ENCODE measurements around the gene PEX3. TPM values are rescaled to one million over a fixed set of nuclear protein-coding genes. Genes with fewer than 3 reads are reported as not detected.

Gene PEX3
- total RNA-seq, 1 experiment from 2014 or later: 17.9 TPM

DNA sequence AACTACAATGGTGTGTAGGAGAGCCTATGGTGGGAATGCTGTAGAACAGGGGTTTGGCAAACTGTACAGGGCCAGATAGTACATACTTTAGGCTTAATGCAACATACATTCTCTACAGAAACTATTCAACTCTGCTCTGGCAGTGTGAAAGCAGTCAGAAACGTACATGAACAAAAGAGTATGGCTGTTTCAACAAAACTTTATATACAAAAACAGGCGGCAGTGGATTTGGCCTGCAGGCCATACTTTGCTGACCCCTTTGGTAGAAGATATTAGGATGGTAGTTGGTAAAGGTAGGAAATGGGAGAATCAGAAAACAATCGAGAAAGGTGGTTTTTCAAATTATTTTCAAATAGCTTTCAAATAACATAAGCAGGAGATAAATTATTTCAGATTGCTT, 36.1 kb downstream of the PEX3 start:
- Histone ChIP-seq H3K56ac (ENCODE audit: insufficient read length, low read depth, low read length) (no peak overlapping the region), H2BK5ac (ENCODE audit: insufficient read length, low read length) (no peak overlapping the region), H3K18ac (ENCODE audit: insufficient read length, low read depth, low read length) (no peak overlapping the region), H2AK5ac (ENCODE audit: insufficient read length, low read length) (no peak overlapping the region), H3K23me2 (ENCODE audit: insufficient read length, low read depth, low read length, poor library complexity, severe bottlenecking) (no peaks in the 10 kb centered on the region), H3K27me3 (ENCODE audit: insufficient read depth, low read length) (no peaks in the 10 kb centered on the region), H3K4me2 (ENCODE audit: insufficient read depth, insufficient read length, low read length) (no peak overlapping the region), H4K8ac (replicated peaks; ENCODE audit: insufficient read length, low read depth, low read length) (no peak overlapping the region), H3K23ac (ENCODE audit: insufficient read length, low read depth, low read length) (no peak overlapping the region), H4K91ac (ENCODE audit: insufficient read length, low read depth, low read length) (no peak overlapping the region), H4K20me1 (ENCODE audit: control insufficient read depth, insufficient read depth, insufficient read length) (no peaks in the 10 kb centered on the region), H3K4ac (ENCODE audit: low read depth, low read length) (no peak overlapping the region), H3T11ph (ENCODE audit: low read length) (no peak overlapping the region), H3K27ac (ENCODE audit: insufficient read length, low read depth, low read length) (no peak overlapping the region), H3K9ac (ENCODE audit: extremely low read depth, insufficient read length, low read length) (no peak overlapping the region), H2BK20ac (ENCODE audit: low read depth, low read length, poor library complexity, severe bottlenecking) (no peak overlapping the region), H2BK120ac (ENCODE audit: low read depth, low read length, poor library complexity, severe bottlenecking) (no peak overlapping the region), H3K79me2 (ENCODE audit: insufficient read depth, low read length) (no peaks in the 10 kb centered on the region), H4K5ac (ENCODE audit: insufficient read length, low read depth, low read length) (no peak overlapping the region), H2BK12ac (ENCODE audit: insufficient read length, low read depth, low read length) (no peak overlapping the region), H2BK15ac (ENCODE audit: low read depth, low read length) (no peak overlapping the region), H3K14ac (ENCODE audit: insufficient read depth, low read length) (no peak overlapping the region), H3K4me1 (ENCODE audit: insufficient read depth, low read length) (no peaks in the 10 kb centered on the region), H3K9me3 (ENCODE audit: control insufficient read depth, low read depth, low read length) (no peaks in the 10 kb centered on the region), H2AFZ (ENCODE audit: low read length) (no peak overlapping the region), H3K79me1 (ENCODE audit: insufficient read depth, low read depth, low read length, poor library complexity, severe bottlenecking) (no peaks in the 10 kb centered on the region)
- no CpG with 5 or more reads among the region's 3 CpGs for WGBS (ENCODE audit: extremely low coverage, insufficient read length, low lambda C conversion rate)
- TF ChIP-seq, protein P1, sequence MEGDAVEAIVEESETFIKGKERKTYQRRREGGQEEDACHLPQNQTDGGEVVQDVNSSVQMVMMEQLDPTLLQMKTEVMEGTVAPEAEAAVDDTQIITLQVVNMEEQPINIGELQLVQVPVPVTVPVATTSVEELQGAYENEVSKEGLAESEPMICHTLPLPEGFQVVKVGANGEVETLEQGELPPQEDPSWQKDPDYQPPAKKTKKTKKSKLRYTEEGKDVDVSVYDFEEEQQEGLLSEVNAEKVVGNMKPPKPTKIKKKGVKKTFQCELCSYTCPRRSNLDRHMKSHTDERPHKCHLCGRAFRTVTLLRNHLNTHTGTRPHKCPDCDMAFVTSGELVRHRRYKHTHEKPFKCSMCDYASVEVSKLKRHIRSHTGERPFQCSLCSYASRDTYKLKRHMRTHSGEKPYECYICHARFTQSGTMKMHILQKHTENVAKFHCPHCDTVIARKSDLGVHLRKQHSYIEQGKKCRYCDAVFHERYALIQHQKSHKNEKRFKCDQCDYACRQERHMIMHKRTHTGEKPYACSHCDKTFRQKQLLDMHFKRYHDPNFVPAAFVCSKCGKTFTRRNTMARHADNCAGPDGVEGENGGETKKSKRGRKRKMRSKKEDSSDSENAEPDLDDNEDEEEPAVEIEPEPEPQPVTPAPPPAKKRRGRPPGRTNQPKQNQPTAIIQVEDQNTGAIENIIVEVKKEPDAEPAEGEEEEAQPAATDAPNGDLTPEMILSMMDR (conservative IDR thresholded peaks at IDR 0.05): no peak
- Mint-ChIP-seq H3K4me3 (no peak overlapping the region), H3K9me3 (no peaks in the 10 kb centered on the region), H3K27ac (no peak overlapping the region), H3K4me1 (no peaks in the 10 kb centered on the region), H3K27me3 (ENCODE audit: low read depth) (no peaks in the 10 kb centered on the region), H3K36me3 (ENCODE audit: insufficient read depth in 1 of 3, low read depth in 3 of 3) (no peaks in the 10 kb centered on the region)
- DNase-seq: no peak
